HFF-Myc (cell line): ENCODE data around the gene GINS2.

Experiments
- DNase-seq: peaks from one replicate; pipeline ENCODE4 v3.0.0-alpha.2; 2011; ENCODE audit warnings: low read depth; ENCODE audit errors: extremely low read depth
- H3K4me3 ChIP-seq: replicated peaks from 2 replicates; pipeline ENCODE4 v1.5.1; 2011; ENCODE audit warnings: low read depth, mild to moderate bottlenecking, control low read depth, low read length
- TF ChIP-seq, protein P1 (sequence below): IDR thresholded peaks from 2 replicates; pipeline ENCODE4 v1.5.1; 2012; ENCODE audit warnings: mild to moderate bottlenecking, low read depth, low read length, control low read depth; ENCODE audit errors: missing control alignments

The GINS2 gene

GRCh38 chr16:85633438-85633743 is 55.4 kb downstream of the GINS2 start:
- no peak for DNase-seq
- no peak overlapping the region for H3K4me3 ChIP-seq
- TF ChIP-seq, protein P1, sequence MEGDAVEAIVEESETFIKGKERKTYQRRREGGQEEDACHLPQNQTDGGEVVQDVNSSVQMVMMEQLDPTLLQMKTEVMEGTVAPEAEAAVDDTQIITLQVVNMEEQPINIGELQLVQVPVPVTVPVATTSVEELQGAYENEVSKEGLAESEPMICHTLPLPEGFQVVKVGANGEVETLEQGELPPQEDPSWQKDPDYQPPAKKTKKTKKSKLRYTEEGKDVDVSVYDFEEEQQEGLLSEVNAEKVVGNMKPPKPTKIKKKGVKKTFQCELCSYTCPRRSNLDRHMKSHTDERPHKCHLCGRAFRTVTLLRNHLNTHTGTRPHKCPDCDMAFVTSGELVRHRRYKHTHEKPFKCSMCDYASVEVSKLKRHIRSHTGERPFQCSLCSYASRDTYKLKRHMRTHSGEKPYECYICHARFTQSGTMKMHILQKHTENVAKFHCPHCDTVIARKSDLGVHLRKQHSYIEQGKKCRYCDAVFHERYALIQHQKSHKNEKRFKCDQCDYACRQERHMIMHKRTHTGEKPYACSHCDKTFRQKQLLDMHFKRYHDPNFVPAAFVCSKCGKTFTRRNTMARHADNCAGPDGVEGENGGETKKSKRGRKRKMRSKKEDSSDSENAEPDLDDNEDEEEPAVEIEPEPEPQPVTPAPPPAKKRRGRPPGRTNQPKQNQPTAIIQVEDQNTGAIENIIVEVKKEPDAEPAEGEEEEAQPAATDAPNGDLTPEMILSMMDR = no peak

GRCh38 chr16:85632709-85633437 is 55.9 kb downstream of the GINS2 start:
- DNase-seq = no peak
- no peak overlapping the region for H3K4me3 ChIP-seq
- TF ChIP-seq, protein P1 = no peak

DNA sequence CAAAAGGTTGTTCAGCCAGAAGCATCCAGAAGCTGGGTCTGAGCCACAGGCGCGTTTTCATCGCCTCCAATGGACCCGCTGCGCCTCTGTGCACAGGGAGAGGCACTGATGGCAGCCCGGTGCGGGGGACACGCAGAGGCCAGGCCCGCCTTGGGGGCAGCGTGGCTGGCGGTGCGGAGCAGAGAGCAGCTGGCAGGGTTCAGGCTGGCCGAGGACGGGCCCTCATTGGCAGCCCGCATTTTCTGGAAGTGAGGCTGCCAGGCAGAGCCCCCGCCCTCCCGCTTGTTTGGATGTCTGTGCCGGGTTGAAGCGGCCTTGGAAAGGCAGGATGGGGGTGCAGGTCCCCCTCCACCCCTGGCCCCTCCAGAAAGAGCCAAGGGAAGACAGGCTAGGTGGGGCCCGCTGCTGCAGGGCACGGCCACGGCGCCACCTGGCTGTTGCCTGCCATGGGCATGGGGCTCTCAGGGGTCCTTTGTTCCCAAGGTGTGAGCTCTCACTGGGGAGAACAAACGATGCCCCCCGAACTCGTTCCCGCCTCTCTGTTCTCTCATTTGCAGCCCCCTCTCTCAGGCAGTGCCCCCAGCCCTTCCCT is 56.9 kb downstream of the GINS2 start:
- TF ChIP-seq, protein P1 = no peak
- no peak for DNase-seq
- no peak overlapping the region for H3K4me3 ChIP-seq

GRCh38 chr16:85631230-85631629 is 57.5 kb downstream of the GINS2 start:
- DNase-seq = no peak
- H3K4me3 ChIP-seq = no peak overlapping the region
- TF ChIP-seq, protein P1 = no peak

GRCh38 chr16:85629853-85630252 is 58.9 kb downstream of the GINS2 start:
- DNase-seq = no peak
- no peak overlapping the region for H3K4me3 ChIP-seq
- TF ChIP-seq, protein P1 = no peak

DNA sequence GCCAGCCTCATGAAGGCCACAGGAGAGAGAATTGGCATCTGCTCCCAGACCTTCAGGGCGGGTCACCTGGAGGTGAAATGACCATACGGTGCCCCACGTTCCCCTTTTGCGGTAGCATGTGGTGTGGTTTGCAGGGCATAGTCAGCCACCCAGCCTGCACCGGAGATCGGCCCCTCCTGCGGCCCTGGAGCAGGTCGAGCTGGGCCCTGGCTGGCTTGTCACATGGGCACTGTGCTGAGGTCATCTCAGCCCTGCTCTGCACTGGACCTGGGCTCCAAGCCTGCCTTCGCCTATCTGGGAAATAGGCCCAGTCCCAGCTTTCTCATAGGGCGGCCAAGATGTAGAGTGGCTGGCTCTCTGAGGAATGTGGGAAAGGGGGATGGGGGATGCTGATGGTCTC is 59.4 kb downstream of the GINS2 start:
- TF ChIP-seq, protein P1 = no peak
- no peak for DNase-seq
- H3K4me3 ChIP-seq = no peak overlapping the region
